ENCODE data around the gene PRND.
"Not testable (repeated sequence)": the region's sequence is repeated elsewhere in the genome, so short reads cannot be mapped to it uniquely, and the experiment has no call there.

PRND gene

DNA sequence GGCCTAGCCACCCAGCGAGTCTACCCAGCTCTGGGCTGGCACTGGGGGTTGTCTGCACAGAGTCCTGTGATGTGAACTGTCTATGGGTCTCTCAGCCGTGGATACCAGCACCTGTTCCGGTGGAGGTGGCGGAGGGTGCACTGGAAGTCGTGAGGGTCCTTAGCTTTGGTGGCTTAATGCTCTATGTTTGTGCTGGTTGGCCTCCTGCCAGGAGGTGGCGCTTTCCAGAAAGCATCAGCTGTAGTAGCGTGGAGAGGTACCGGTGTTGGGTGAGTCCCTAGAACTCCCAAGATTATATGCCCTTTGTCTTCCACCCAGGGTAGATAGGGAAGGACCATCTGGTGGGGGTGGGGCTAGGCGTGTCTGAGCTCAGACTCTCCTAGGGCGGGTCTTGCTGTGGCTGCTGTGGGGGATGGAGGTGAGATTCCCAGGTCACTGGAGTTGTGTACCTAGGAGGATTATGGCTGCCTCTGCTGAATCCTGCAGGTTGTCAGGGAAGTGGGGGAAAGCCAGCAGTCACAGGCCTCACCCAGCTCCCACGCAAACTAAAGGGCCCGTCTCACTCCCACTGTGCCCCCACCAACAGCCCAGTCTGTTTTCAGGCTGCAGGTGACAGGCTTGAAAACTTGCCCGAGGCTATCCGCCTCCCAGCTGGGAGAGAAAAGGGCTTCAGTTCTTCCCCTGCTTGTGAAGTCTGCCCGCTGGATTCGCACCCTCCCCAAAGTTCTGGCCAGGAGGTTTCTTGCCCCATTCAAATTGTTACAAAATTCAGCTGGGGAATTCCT lies 37.6 kb downstream of the PRND start:
- DNase-seq (ENCODE audit: low read depth); H3K4me3 ChIP-seq (ENCODE audit: low read depth, low read length): not testable (repeated sequence)
- peak; percentile 71 for TF ChIP-seq CTCF (IDR thresholded peaks at IDR 0.05; ENCODE audit: low read depth, low read length, missing control alignments)

DNA sequence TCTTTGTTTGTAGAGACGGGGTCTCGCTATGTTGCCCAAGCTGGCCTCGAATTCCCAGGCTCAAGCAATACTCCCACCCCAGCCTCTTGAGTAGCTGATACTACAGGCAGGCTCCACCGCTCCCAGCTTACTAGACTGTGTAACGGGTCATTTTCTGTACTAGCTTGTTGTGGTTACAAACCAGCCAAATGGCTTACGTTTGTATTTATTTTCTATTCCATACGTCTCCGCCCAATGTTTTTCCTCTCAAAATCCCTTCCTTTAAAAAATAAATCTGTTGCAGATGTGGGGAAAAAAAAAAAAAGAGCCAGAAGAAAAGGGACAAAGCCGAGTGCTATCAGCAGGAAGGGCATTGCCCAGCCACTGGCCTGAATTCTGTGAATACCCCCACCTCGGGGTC lies 41.6 kb downstream of the PRND start:
- TF ChIP-seq CTCF (IDR thresholded peaks at IDR 0.05; ENCODE audit: low read depth, low read length, missing control alignments), result no peak
- H3K4me3 ChIP-seq (ENCODE audit: low read depth, low read length), result no peak overlapping the region
- DNase-seq (ENCODE audit: low read depth), result no peak

DNA sequence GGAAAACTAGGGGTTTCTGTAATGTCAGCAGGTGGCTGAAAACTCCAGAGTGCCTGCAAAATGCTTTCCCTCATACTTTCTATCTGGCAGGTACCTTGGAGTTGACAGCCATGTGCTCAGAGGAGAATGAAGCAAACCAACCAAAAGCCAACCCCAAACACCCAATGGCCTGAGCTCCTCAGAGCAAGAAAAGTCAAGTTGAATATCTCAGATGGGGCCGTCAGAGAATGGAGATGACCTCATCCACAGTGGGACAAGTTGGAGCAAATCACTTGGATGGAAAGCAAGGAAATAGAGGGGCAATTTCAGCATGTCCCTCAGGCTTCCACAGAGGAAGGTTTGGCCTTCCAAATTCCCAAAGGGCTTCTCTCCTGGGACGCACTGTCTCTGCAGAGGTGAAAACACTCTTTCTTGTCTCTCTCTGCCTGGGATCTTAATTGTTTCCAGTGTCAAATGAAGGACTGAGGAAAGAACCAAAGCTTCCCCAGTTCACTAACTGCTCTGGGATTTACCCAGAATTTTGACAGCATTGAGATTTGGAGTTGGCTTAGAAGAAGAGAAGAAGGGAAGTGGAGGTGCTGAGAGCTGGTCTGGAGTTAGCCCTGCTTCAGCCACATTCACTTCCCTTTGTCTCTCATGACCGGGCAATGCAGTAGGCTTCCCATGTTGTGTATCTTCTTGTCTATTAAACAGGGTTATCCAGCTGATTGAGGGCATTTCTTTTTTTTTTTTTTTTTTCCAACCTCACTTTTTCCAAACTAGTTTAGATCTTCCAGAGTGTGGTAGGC lies 42.2 kb downstream of the PRND start:
- DNase-seq (ENCODE audit: low read depth), result no peak
- H3K4me3 ChIP-seq (ENCODE audit: low read depth, low read length), result no peak overlapping the region
- no peak for TF ChIP-seq CTCF (IDR thresholded peaks at IDR 0.05; ENCODE audit: low read depth, low read length, missing control alignments)

- no peak for TF ChIP-seq CTCF (IDR thresholded peaks at IDR 0.05; ENCODE audit: low read depth, low read length, missing control alignments)
- DNase-seq (ENCODE audit: low read depth), result no peak
- H3K4me3 ChIP-seq (ENCODE audit: low read depth, low read length), result no peak overlapping the region
These were observed 43.1 kb downstream of the PRND start for GRCh38 chr20:4764805-4765204.

DNA sequence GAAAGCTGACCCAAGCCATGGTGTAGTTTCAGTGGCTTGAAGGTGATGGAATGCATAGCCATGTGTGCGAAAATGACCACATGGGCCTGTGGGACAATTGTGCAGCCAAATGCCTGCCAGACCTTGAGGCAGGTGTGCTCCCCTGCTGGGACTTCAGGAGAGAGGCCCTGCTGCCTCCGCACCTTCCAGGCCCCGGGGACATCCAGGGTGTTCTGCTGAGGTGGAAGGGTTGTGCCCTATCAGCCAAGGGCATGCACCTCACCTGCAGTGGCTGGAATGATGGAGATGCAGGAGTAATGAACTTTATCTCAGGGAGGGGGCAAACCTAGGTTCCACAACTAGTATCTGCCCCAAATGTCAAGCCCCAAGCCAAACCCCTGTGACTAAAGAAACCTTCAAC lies 44.0 kb downstream of the PRND start:
- no peak overlapping the region for H3K4me3 ChIP-seq (ENCODE audit: low read depth, low read length)
- no peak for DNase-seq (ENCODE audit: low read depth)
- no peak for TF ChIP-seq CTCF (IDR thresholded peaks at IDR 0.05; ENCODE audit: low read depth, low read length, missing control alignments)

GRCh38 chr20:4766631-4767030 lies 44.9 kb downstream of the PRND start:
- H3K4me3 ChIP-seq (ENCODE audit: low read depth, low read length), result no peak overlapping the region
- no peak for DNase-seq (ENCODE audit: low read depth)
- TF ChIP-seq CTCF (IDR thresholded peaks at IDR 0.05; ENCODE audit: low read depth, low read length, missing control alignments), result no peak
